ENCODE data around the gene DPY19L1.

GRCh38 chr7:35022725-35023124 is 14.6 kb downstream of the DPY19L1 start:
- no peak for TF ChIP-seq CTCF (IDR thresholded peaks at IDR 0.05)
- TF ChIP-seq ATF1 (CRISPR knock-in tag; IDR thresholded peaks at IDR 0.05), result no peak
- no peak for TF ChIP-seq NFYB (CRISPR knock-in tag; conservative IDR thresholded peaks at IDR 0.05; ENCODE audit: low read depth)
- TF ChIP-seq, protein P1, sequence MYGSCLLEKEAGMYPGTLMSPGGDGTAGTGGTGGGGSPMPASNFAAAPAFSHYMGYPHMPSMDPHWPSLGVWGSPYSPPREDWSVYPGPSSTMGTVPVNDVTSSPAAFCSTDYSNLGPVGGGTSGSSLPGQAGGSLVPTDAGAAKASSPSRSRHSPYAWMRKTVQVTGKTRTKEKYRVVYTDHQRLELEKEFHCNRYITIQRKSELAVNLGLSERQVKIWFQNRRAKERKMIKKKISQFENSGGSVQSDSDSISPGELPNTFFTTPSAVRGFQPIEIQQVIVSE (CRISPR knock-in tag; IDR thresholded peaks at IDR 0.05; ENCODE audit: borderline replicate concordance), result no peak
- TF ChIP-seq, protein P2, sequence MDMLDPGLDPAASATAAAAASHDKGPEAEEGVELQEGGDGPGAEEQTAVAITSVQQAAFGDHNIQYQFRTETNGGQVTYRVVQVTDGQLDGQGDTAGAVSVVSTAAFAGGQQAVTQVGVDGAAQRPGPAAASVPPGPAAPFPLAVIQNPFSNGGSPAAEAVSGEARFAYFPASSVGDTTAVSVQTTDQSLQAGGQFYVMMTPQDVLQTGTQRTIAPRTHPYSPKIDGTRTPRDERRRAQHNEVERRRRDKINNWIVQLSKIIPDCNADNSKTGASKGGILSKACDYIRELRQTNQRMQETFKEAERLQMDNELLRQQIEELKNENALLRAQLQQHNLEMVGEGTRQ (CRISPR knock-in tag; IDR thresholded peaks at IDR 0.05), result no peak
- TF ChIP-seq ZNF138 (CRISPR knock-in tag; conservative IDR thresholded peaks at IDR 0.05), result no peak
- no peak for TF ChIP-seq MYBL2 (CRISPR knock-in tag; IDR thresholded peaks at IDR 0.05)
- TF ChIP-seq NR1H2 (CRISPR knock-in tag; IDR thresholded peaks at IDR 0.05), result no peak
- no peak for TF ChIP-seq ZNF263 (CRISPR knock-in tag; IDR thresholded peaks at IDR 0.05; ENCODE audit: low read depth)
